Measurements from ENCODE around the gene C17orf114.

Gene C17orf114

GRCh38 chr17:4771519-4772234 is 30.5 kb downstream of the C17orf114 start, which contains the start of gene TM4SF5 (continued):
- TF ChIP-seq ETS1 (CRISPR knock-in tag; IDR thresholded peaks at IDR 0.05) (peak; percentile 87; the same call in 1 of the 2 replicates), HNRNPUL1 (IDR thresholded peaks at IDR 0.05; ENCODE audit: low read depth, low read length) (no peak), ATF4 (CRISPR knock-in tag; IDR thresholded peaks at IDR 0.05) (no peak), USF2 (IDR thresholded peaks at IDR 0.05; ENCODE audit: low read depth, low read length) (no peak), USF2 (CRISPR knock-in tag; IDR thresholded peaks at IDR 0.05; ENCODE audit: borderline replicate concordance) (no peak), ZNF615 (CRISPR knock-in tag; IDR thresholded peaks at IDR 0.05; ENCODE audit: borderline replicate concordance) (no peak; the same call in 1 of the 2 replicates), ZNF496 (CRISPR knock-in tag; IDR thresholded peaks at IDR 0.05; ENCODE audit: insufficient replicate concordance) (no peak), ZNF639 (CRISPR knock-in tag; conservative IDR thresholded peaks at IDR 0.05) (0 out of 2 replicates have a peak, but pooled peaks have one; percentile 19), HES4 (CRISPR knock-in tag; IDR thresholded peaks at IDR 0.05; ENCODE audit: borderline replicate concordance) (peak; percentile 68; the same call in 1 of the 2 replicates), RARA (CRISPR knock-in tag; IDR thresholded peaks at IDR 0.05) (peak; percentile 75; the same call in 1 of the 2 replicates), BCLAF1 (IDR thresholded peaks at IDR 0.05) (no peak), FOXP4 (CRISPR knock-in tag; IDR thresholded peaks at IDR 0.05) (peak; percentile 90), ATF7-NPFF (CRISPR knock-in tag; IDR thresholded peaks at IDR 0.05; ENCODE audit: low read depth) (no peak; the same call in 1 of the 2 replicates), ZBTB42 (CRISPR knock-in tag; IDR thresholded peaks at IDR 0.05) (peak; percentile 63; the same call in 1 of the 2 replicates), ZMYM2 (CRISPR knock-in tag; IDR thresholded peaks at IDR 0.05) (peak; percentile 74), MIXL1 (CRISPR knock-in tag; IDR thresholded peaks at IDR 0.05) (peak; percentile 83)
